HL-60/S4 (cell line): Measurements from ENCODE around the gene DDX25.

ENCODE experiments used
- in situ Hi-C: fragments of 300-500 bp; cut with MboI; formaldehyde crosslinking; loops from 2 replicates; pipeline ENCODE4 v1.14.3; 2022; ENCODE audit warnings: low sequenced_read_pairs

Gene DDX25

GRCh38 chr11:125968354-125968753, 64.0 kb downstream of the DDX25 start:
- in situ Hi-C loops: no loop called here

GRCh38 chr11:125971618-125972017, 67.3 kb downstream of the DDX25 start:
- in situ Hi-C loops: no loop called here

DNA sequence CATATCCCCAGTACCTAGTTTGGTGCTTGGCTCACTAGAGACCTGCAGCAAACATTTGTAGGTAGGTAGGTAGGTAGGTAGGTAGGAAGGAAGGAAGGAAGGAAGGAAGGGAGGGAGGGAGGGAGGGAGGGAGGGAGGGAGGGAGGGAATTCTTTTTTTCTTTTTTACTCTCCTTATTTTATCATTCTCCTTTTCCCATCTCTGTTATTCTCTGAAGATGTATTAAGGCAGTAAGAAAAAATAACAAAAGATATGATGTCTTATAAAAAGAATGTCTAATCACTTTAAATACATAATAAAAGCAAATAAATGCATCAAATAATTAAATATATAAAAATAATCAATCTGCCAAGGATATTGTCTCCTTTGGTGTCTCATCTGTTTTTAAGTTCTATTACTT, 70.0 kb downstream of the DDX25 start:
- in situ Hi-C loops: no loop called here

GRCh38 chr11:125975634-125976033, 71.3 kb downstream of the DDX25 start:
- in situ Hi-C loops: no loop called here

DNA sequence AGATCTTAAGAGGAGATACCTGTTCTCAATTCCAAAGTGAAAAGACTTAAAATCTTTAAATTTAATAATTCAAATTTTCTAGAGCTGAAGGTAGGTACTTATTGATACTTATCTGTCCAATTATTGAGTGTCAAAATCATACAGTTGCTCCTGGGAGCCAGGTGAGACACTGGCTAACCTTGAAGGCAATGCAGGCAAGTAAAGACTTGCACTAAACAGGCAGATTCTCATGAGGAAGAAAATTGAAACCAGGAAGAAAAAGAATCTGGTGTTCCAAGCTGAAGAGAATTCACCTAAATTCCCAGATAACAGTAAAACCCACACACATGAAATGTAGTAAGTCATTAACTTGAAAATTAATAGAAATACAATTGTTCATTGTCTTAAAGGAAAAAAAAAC, 71.8 kb downstream of the DDX25 start:
- in situ Hi-C loops: no loop called here

GRCh38 chr11:125977333-125977732, 73.0 kb downstream of the DDX25 start:
- in situ Hi-C loops: no loop called here

- in situ Hi-C loops: no loop called here
Measured at GRCh38 chr11:125978181-125978716, 73.9 kb downstream of the DDX25 start.
